Cardiac muscle cell (in vitro differentiated cells and primary cell): Measurements from ENCODE around the gene MCTS1. TPM values are rescaled to one million over a fixed set of nuclear protein-coding genes. Genes with fewer than 3 reads are reported as not detected.

Source experiments
- DNase-seq, 2 donors: peaks; one replicate each; pipeline versions ENCODE4 v3.0.0 to v3.0.0-alpha.2; 2010 to 2017; ENCODE audit warnings: low read depth in 1 of 2, low spot score in 1 of 2
- H3K27ac ChIP-seq: fragments of 200-600 bp; sonication (generic); 2 replicates; pipeline ENCODE4 v1.5.1; 2016
- H3K27me3 ChIP-seq: fragments of 200-600 bp; sonication (generic); 2 replicates; pipeline ENCODE4 v1.6.0; 2016; ENCODE audit warnings: control low read depth
- H3K36me3 ChIP-seq: fragments of 200-600 bp; sonication (generic); 2 replicates; pipeline ENCODE4 v1.5.1; 2016; ENCODE audit warnings: control low read depth
- H3K4me1 ChIP-seq: fragments of 200-600 bp; sonication (generic); 2 replicates; pipeline ENCODE4 v1.8.1; 2017; ENCODE audit warnings: low read depth, mild to moderate bottlenecking, mixed run types
- H3K4me3 ChIP-seq: fragments of 200-600 bp; sonication (generic); 2 replicates; pipeline ENCODE4 v1.5.1; 2016; ENCODE audit warnings: mild to moderate bottlenecking
- H3K9me3 ChIP-seq: fragments of 200-600 bp; sonication (generic); 2 replicates; pipeline ENCODE4 v1.5.1; 2017; ENCODE audit warnings: low read depth, mild to moderate bottlenecking, control low read depth
- polyA plus RNA-seq: library from polyadenylated mRNA; unstranded; fragments of >200 nt; fragmentation: Nextera tagmentation; extraction: Ambion mirVana; gene quantifications from 2 replicates; pipeline ENCODE4 v1.2.1, GENCODE V29; 2016
- total RNA-seq: library from RNA; depleted of rRNA; stranded (reverse); fragments of >200 nt; gene quantifications from 2 replicates; pipeline ENCODE4 v1.2.3, GENCODE V29; 2016
- TF ChIP-seq, protein P1 (sequence below): IDR thresholded peaks from 2 replicates; pipeline ENCODE4 v1.5.1; 2012; ENCODE audit warnings: low read depth, mild to moderate bottlenecking, low read length

The MCTS1 gene
- total and polyA plus RNA-seq, 2 experiments from 2014 or later = 13.9 to 82.9 TPM

GRCh38 chrX:120612086-120612485, 8.2 kb downstream of the MCTS1 start:
- TF ChIP-seq, protein P1, sequence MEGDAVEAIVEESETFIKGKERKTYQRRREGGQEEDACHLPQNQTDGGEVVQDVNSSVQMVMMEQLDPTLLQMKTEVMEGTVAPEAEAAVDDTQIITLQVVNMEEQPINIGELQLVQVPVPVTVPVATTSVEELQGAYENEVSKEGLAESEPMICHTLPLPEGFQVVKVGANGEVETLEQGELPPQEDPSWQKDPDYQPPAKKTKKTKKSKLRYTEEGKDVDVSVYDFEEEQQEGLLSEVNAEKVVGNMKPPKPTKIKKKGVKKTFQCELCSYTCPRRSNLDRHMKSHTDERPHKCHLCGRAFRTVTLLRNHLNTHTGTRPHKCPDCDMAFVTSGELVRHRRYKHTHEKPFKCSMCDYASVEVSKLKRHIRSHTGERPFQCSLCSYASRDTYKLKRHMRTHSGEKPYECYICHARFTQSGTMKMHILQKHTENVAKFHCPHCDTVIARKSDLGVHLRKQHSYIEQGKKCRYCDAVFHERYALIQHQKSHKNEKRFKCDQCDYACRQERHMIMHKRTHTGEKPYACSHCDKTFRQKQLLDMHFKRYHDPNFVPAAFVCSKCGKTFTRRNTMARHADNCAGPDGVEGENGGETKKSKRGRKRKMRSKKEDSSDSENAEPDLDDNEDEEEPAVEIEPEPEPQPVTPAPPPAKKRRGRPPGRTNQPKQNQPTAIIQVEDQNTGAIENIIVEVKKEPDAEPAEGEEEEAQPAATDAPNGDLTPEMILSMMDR = no peak
- peaks cover 12% of the 10 kb centered on the region for H3K36me3 ChIP-seq

GRCh38 chrX:120614816-120615215, 10.9 kb downstream of the MCTS1 start:
- Histone ChIP-seq H3K36me3 (peaks cover 8% of the 10 kb centered on the region), H3K27ac (no peak overlapping the region), H3K27me3 (no peaks in the 10 kb centered on the region), H3K4me1 (no peaks in the 10 kb centered on the region), H3K4me3 (no peak overlapping the region), H3K9me3 (peaks cover 3% of the 10 kb centered on the region)
- no peak for DNase-seq
- TF ChIP-seq, protein P1 = no peak

More at GRCh38 chrX:120612086-120612485, 8.2 kb downstream of the MCTS1 start:
- no peak overlapping the region for H3K4me3 ChIP-seq
- no peaks in the 10 kb centered on the region for H3K27me3 ChIP-seq
- no peak for DNase-seq
- no peaks in the 10 kb centered on the region for H3K9me3 ChIP-seq
- no peaks in the 10 kb centered on the region for H3K4me1 ChIP-seq
- no peak overlapping the region for H3K27ac ChIP-seq

- TF ChIP-seq, protein P1 = no peak
- no peak for DNase-seq
- Histone ChIP-seq H3K4me3 (no peak overlapping the region), H3K36me3 (no peaks in the 10 kb centered on the region), H3K27me3 (no peaks in the 10 kb centered on the region), H3K4me1 (no peaks in the 10 kb centered on the region), H3K9me3 (peaks cover 3% of the 10 kb centered on the region), H3K27ac (no peak overlapping the region)
Measured at GRCh38 chrX:120617996-120618630, 14.2 kb downstream of the MCTS1 start.

DNA sequence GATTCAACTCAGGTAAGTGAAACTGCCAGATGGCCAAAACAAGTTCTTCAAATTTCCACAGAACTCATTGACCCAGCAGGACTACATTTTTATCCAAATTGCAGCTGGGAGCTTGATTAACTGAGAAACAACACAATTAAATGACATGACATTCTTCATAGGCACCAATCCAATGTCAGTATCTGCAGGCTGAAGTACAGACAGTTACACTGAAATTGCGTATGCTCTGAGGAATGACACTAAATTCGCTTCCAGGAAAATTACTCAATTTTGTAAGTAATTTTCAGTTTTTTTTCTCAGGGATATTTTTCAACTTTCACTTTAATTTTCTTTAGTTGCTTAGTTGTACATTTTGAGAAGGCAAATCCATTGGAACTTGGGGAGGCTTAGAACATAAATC, 21.5 kb downstream of the MCTS1 start:
- peak in 1 of 2 donors; percentile 63 for DNase-seq
- Histone ChIP-seq H3K27me3 (no peaks in the 10 kb centered on the region), H3K4me3 (no peak overlapping the region), H3K36me3 (no peaks in the 10 kb centered on the region), H3K27ac (no peak overlapping the region), H3K9me3 (no peaks in the 10 kb centered on the region), H3K4me1 (no peaks in the 10 kb centered on the region)
- TF ChIP-seq, protein P1 = no peak

DNA sequence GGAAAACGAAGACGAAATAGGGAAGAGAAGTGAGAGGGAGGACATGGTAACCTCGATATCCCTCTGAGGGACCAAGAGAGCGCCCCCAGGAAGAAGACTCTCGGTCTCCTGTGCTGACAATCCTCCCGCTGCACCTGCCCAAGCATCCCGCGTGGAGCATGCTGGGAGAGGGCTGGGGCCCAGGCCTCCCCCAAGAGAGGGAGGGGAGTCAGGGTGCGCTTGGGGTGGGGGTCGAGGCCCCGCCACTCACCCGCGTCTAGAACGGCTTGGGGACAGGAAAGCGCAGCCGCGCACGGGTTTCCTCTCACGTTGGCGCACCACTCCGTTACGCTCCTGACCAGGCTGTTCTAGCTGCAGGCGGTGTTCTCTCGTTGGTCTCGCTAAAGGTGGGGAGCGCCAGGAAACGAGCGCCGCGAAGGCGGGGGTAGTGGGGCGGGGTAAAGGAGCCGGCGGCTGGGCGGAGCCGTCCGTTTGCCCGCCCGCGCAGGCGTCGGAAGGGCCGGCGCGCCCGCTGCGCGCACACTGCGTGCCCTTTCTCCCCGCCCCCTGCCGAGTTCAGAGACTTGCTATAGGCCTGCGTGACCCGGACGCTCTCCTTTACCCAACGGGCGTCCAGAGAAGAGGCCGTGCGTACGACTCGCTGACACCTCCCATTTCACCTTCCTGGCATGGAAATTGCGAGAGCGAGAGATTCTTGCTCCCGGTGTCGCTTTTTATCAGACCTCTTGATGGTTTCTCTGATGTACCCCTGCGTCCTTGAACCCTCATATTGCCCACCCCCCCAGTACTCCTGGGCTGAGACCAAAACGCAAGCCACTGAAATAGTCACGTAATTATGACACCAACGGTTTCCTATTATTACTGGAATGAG, 26.0 kb downstream of the MCTS1 start, which contains the start of gene C1GALT1C1:
TSS of gene C1GALT1C1 (minus strand) at position 388 of the 871 bp plus-strand sequence. CDS start 2,888 bp downstream, outside the sequence.
- H3K27ac ChIP-seq = peak within 1 kb of the TSS; percentile 75
- no peaks in the 10 kb centered on the region for H3K36me3 ChIP-seq
- no peaks in the 10 kb centered on the region for H3K27me3 ChIP-seq
- peak within 1 kb of the TSS; percentile 28 for H3K4me3 ChIP-seq
- DNase-seq = peak; percentile 92 to 96
- no peaks in the 10 kb centered on the region for H3K4me1 ChIP-seq
- no peaks in the 10 kb centered on the region for H3K9me3 ChIP-seq
- TF ChIP-seq, protein P1 = no peak
